ENCODE results near the gene SLF2. TPM values are rescaled to one million over a fixed set of nuclear protein-coding genes. Genes with fewer than 3 reads are reported as not detected.

The SLF2 gene
- total RNA-seq, 2 experiments from 2014 or later, result 33.5 to 33.9 TPM

Other genes starting within 250 kb of the SLF2 start
- gene PAX2, start 167.4 kb upstream of the SLF2 start, total RNA-seq, result not detected
- under 1 TPM; 0.70 to 0.71 TPM for gene SEMA4G, start 56.5 kb downstream of the SLF2 start, total RNA-seq
- gene MRPL43, start 74.5 kb downstream of the SLF2 start, total RNA-seq, result 10 to 100 TPM; 56.7 to 56.8 TPM
- 10 to 100 TPM; 41.0 to 42.0 TPM for gene TWNK, start 74.6 kb downstream of the SLF2 start, total RNA-seq
- gene LZTS2, start 86.8 kb downstream of the SLF2 start, total RNA-seq, result 10 to 100 TPM; 14.2 to 14.8 TPM
- under 1 TPM; 0.27 TPM for gene PDZD7, start 118.2 kb downstream of the SLF2 start, total RNA-seq
- 10 to 100 TPM; 21.2 to 23.0 TPM for gene SFXN3, start 118.3 kb downstream of the SLF2 start, total RNA-seq
- under 1 TPM; 0.21 to 0.31 TPM for gene KAZALD1, start 149.0 kb downstream of the SLF2 start, total RNA-seq
- not detected for gene TLX1, start 218.3 kb downstream of the SLF2 start, total RNA-seq